ENCODE measurements around the gene C18orf63.
"Not testable (repeated sequence)": the region's sequence is repeated elsewhere in the genome, so short reads cannot be mapped to it uniquely, and the experiment has no call there.

The C18orf63 gene

GRCh38 chr18:74286856-74287255, 28.8 kb upstream of the C18orf63 start:
- DNase-seq: no peak

- no peak for DNase-seq
Measured at GRCh38 chr18:74288041-74288440, 27.6 kb upstream of the C18orf63 start.

- DNase-seq: no peak
Measured at GRCh38 chr18:74288730-74289129, 26.9 kb upstream of the C18orf63 start.

- DNase-seq: no peak
Measured at GRCh38 chr18:74289137-74289536, 26.5 kb upstream of the C18orf63 start.

- DNase-seq: no peak
Measured at GRCh38 chr18:74290021-74290420, 25.6 kb upstream of the C18orf63 start.

GRCh38 chr18:74290794-74291471, 24.7 kb upstream of the C18orf63 start:
- DNase-seq: peak; percentile 54

GRCh38 chr18:74291472-74291770, 24.2 kb upstream of the C18orf63 start:
- peak; percentile 54 for DNase-seq

- DNase-seq: peak; percentile 94
Measured at GRCh38 chr18:74291771-74292540, 23.7 kb upstream of the C18orf63 start, which contains the start of gene CYB5A. Gene CYB5A, minus strand, starts transcription at chr18:74291963. Its CDS starts 88 bp downstream, at chr18:74291875.

- no peak for DNase-seq
Measured at GRCh38 chr18:74292541-74292858, 23.1 kb upstream of the C18orf63 start.

- not testable (repeated sequence) for DNase-seq
Measured at GRCh38 chr18:74292982-74293381, 22.7 kb upstream of the C18orf63 start.

GRCh38 chr18:74294526-74294925, 21.1 kb upstream of the C18orf63 start:
- no peak for DNase-seq

- no peak for DNase-seq
Measured at GRCh38 chr18:74299162-74299561, 16.5 kb upstream of the C18orf63 start.

GRCh38 chr18:74299746-74300145, 15.9 kb upstream of the C18orf63 start:
- DNase-seq: no peak

GRCh38 chr18:74303306-74303705, 12.3 kb upstream of the C18orf63 start:
- DNase-seq: no peak

GRCh38 chr18:74303936-74304335, 11.7 kb upstream of the C18orf63 start:
- DNase-seq: no peak

- no peak for DNase-seq
Measured at GRCh38 chr18:74310411-74310810, 5.2 kb upstream of the C18orf63 start.

- DNase-seq: no peak
Measured at GRCh38 chr18:74311000-74311399, 4.6 kb upstream of the C18orf63 start.

GRCh38 chr18:74314759-74315463, 728 bp upstream of the C18orf63 start:
- no peak for DNase-seq

GRCh38 chr18:74316257-74317170, 875 bp downstream of the C18orf63 start:
- DNase-seq: no peak

GRCh38 chr18:74326231-74326630, 10.6 kb downstream of the C18orf63 start:
- no peak for DNase-seq

- not testable (repeated sequence) for DNase-seq
Measured at GRCh38 chr18:74326791-74327190, 11.2 kb downstream of the C18orf63 start.

- no peak for DNase-seq
Measured at GRCh38 chr18:74328206-74328605, 12.6 kb downstream of the C18orf63 start.

- DNase-seq: no peak
Measured at GRCh38 chr18:74329688-74330205, 14.1 kb downstream of the C18orf63 start.
